H1 (cell line): ENCODE results near the gene SERGEF. TPM values are rescaled to one million over a fixed set of nuclear protein-coding genes. Genes with fewer than 3 reads are reported as not detected.

Experiments
- CTCF ChIA-PET: fragments of 300-600 bp; sonication (Branson Sonifier 250); formaldehyde crosslinking; loops from one replicate; lab custom pipeline; 2021; ENCODE audit not compliant: partially characterized antibody; lab: Charles Lee
- POLR2A ChIA-PET: fragments of 300-600 bp; sonication (Branson Sonifier 250); formaldehyde crosslinking; loops from one replicate; lab custom pipeline; 2021; ENCODE audit warnings: inconsistent platforms; ENCODE audit not compliant: partially characterized antibody; lab: Charles Lee
- DNase-seq, 2 experiments: peaks; one replicate each; pipeline versions ENCODE4 v3.0.0 to v3.0.0-alpha.2; 2010 to 2022; ENCODE audit warnings: low spot score in 2 of 2, low read depth in 1 of 2, mixed read lengths in 1 of 2
- FAIRE-seq: peaks from 2 replicates; lab custom pipeline; 2011; peaks lifted over from hg19 to GRCh38; lab: Jason Lieb, UNC
- H2AFZ ChIP-seq: 2 replicates; pipeline ENCODE4 v1.8.1; 2012; ENCODE audit warnings: low read length, inconsistent platforms
- H2AK5ac ChIP-seq: 2 replicates; pipeline ENCODE4 v1.6.1; 2013; ENCODE audit warnings: low read depth, low read length
- H2BK120ac ChIP-seq: replicated peaks from 2 replicates; pipeline ENCODE3; 2013; ENCODE audit warnings: low read depth, low read length, inconsistent platforms
- H2BK12ac ChIP-seq: 2 replicates; pipeline ENCODE4 v1.6.1; 2013; ENCODE audit warnings: low read depth, low read length
- H2BK15ac ChIP-seq: 2 replicates; pipeline ENCODE4 v1.6.1; 2013; ENCODE audit warnings: low read length
- H2BK20ac ChIP-seq: 2 replicates; pipeline ENCODE4 v1.6.1; 2013; ENCODE audit warnings: low read length
- H2BK5ac ChIP-seq: 2 replicates; pipeline ENCODE4 v1.6.1; 2013; ENCODE audit warnings: low read depth, low read length
- H3K14ac ChIP-seq: 2 replicates; pipeline ENCODE4 v1.6.1; 2013; ENCODE audit warnings: inconsistent platforms; ENCODE audit not compliant: insufficient read length
- H3K18ac ChIP-seq: 2 replicates; pipeline ENCODE4 v1.6.1; 2013; ENCODE audit warnings: low read length; ENCODE audit errors: extremely low read depth
- H3K23ac ChIP-seq: 2 replicates; pipeline ENCODE4 v1.6.1; 2013; ENCODE audit warnings: inconsistent platforms; ENCODE audit not compliant: insufficient read length
- H3K23me2 ChIP-seq: 2 replicates; pipeline ENCODE4 v1.6.1; 2013; ENCODE audit warnings: low read depth, low read length
- H3K27ac ChIP-seq: 2 replicates; pipeline ENCODE4 v1.6.1; 2011; ENCODE audit warnings: low read depth, low read length, inconsistent platforms
- H3K27me3 ChIP-seq, 4 experiments: replicated peaks in 1 of 4; 1 replicate in 1 of 4; 2 replicates in 3 of 4; pipeline versions ENCODE4 v1.6.1 to v1.8.1; 2011 to 2013; ENCODE audit warnings: low read length in 3 of 4, mild to moderate bottlenecking in 3 of 4, inconsistent platforms in 2 of 4, mixed read lengths in 2 of 4, moderate library complexity in 1 of 4; ENCODE audit not compliant: control insufficient read depth in 3 of 4, insufficient read depth in 3 of 4; ENCODE audit errors: extremely low read depth in 1 of 4
- H3K36me3 ChIP-seq, 4 experiments: 2 replicates each; pipeline versions ENCODE4 v1.6.1 to v1.8.1; 2011 to 2013; ENCODE audit warnings: mild to moderate bottlenecking in 4 of 4, low read length in 3 of 4, moderate library complexity in 2 of 4, control low read depth in 1 of 4, inconsistent platforms in 1 of 4; ENCODE audit not compliant: insufficient read depth in 4 of 4, control insufficient read depth in 2 of 4
- H3K4ac ChIP-seq: replicated peaks from 2 replicates; pipeline ENCODE3; 2013; ENCODE audit warnings: low read length, low read depth, mixed read lengths, inconsistent platforms; ENCODE audit not compliant: insufficient read length
- H3K4me1 ChIP-seq, 4 experiments: replicated peaks in 1 of 4; 1 replicate in 1 of 4; 2 replicates in 3 of 4; pipeline versions ENCODE4 v1.6.1 to v1.8.1; 2011 to 2013; ENCODE audit warnings: low read length in 3 of 4, inconsistent platforms in 2 of 4, mixed read lengths in 1 of 4; ENCODE audit not compliant: insufficient read depth in 4 of 4, control insufficient read depth in 3 of 4
- H3K4me2 ChIP-seq, 2 experiments: 2 replicates each; pipeline versions ENCODE4 v1.6.1 to v1.8.1; 2011 to 2013; ENCODE audit warnings: low read depth in 2 of 2, low read length in 2 of 2, control low read depth in 1 of 2, inconsistent platforms in 1 of 2, mild to moderate bottlenecking in 1 of 2; ENCODE audit not compliant: insufficient read depth in 1 of 2
- H3K4me3 ChIP-seq, 4 experiments: fragments of 200-600, 300-600 bp in 1 of 4; sonication (generic), shearing (Covaris generic), sonication (Bioruptor Twin) in 1 of 4; 2 replicates each; pipeline versions ENCODE4 v1.5.1 to v1.8.1; 2011 to 2016; ENCODE audit warnings: low read length in 4 of 4, low read depth in 3 of 4, control low read depth in 2 of 4, inconsistent platforms in 2 of 4, mild to moderate bottlenecking in 2 of 4, mixed read lengths in 1 of 4, moderate library complexity in 1 of 4; ENCODE audit not compliant: insufficient read depth in 2 of 4; ENCODE audit errors: extremely low read depth in 1 of 4
- H3K56ac ChIP-seq: replicated peaks from 2 replicates; pipeline ENCODE3; 2013; ENCODE audit warnings: low read depth, mild to moderate bottlenecking, mixed read lengths, low read length, inconsistent platforms; ENCODE audit not compliant: insufficient read length
- H3K79me1 ChIP-seq: 2 replicates; pipeline ENCODE4 v1.6.1; 2013; ENCODE audit warnings: low read depth, low read length, control low read depth
- H3K79me2 ChIP-seq, 2 experiments: 2 replicates each; pipeline versions ENCODE4 v1.6.1 to v1.8.1; 2012 to 2013; ENCODE audit warnings: low read length in 2 of 2, mild to moderate bottlenecking in 2 of 2, inconsistent platforms in 1 of 2; ENCODE audit not compliant: insufficient read depth in 2 of 2, control insufficient read depth in 1 of 2
- H3K9ac ChIP-seq, 4 experiments: replicated peaks in 1 of 4; 1 replicate in 1 of 4; 2 replicates in 3 of 4; pipeline versions ENCODE4 v1.6.1 to v1.8.1; 2011 to 2013; ENCODE audit warnings: low read depth in 3 of 4, low read length in 3 of 4, control low read depth in 2 of 4, mild to moderate bottlenecking in 2 of 4, moderate library complexity in 2 of 4, inconsistent platforms in 1 of 4; ENCODE audit errors: extremely low read depth in 1 of 4
- H3K9me3 ChIP-seq, 2 experiments: 2 replicates each; pipeline versions ENCODE4 v1.6.1 to v1.8.1; 2012 to 2013; ENCODE audit warnings: mild to moderate bottlenecking in 2 of 2, moderate library complexity in 2 of 2, control low read depth in 1 of 2, inconsistent platforms in 1 of 2, low read depth in 1 of 2, low read length in 1 of 2, mixed read lengths in 1 of 2; ENCODE audit not compliant: insufficient read depth in 2 of 2
- H4K20me1 ChIP-seq, 2 experiments: replicated peaks in 1 of 2; 2 replicates each; pipeline versions ENCODE3 to v1.8.1; 2011 to 2013; ENCODE audit warnings: inconsistent platforms in 2 of 2, low read length in 2 of 2, mild to moderate bottlenecking in 1 of 2; ENCODE audit not compliant: insufficient read depth in 2 of 2, control insufficient read depth in 1 of 2
- H4K5ac ChIP-seq: 2 replicates; pipeline ENCODE4 v1.6.1; 2013; ENCODE audit warnings: low read length, low read depth, mixed read lengths, inconsistent platforms; ENCODE audit not compliant: insufficient read length
- H4K8ac ChIP-seq: 2 replicates; pipeline ENCODE4 v1.8.0; 2013; ENCODE audit warnings: mild to moderate bottlenecking, moderate library complexity, low read length, inconsistent platforms; ENCODE audit not compliant: insufficient read depth; ENCODE audit errors: extremely low read depth
- H4K91ac ChIP-seq: replicated peaks from 2 replicates; pipeline ENCODE3; 2013; ENCODE audit warnings: low read length, mixed read lengths, inconsistent platforms; ENCODE audit not compliant: insufficient read length
- EZH2 ChIP-seq: fragments of 200-600 bp; sonication (generic); IDR thresholded peaks from 2 replicates; pipeline ENCODE4 v1.7.1; 2012; ENCODE audit warnings: low read depth, mild to moderate bottlenecking, moderate library complexity, low read length, inconsistent platforms; ENCODE audit not compliant: severe bottlenecking
- JUND ChIP-seq: IDR thresholded peaks from 2 replicates; pipeline ENCODE4 v1.6.1; 2011; ENCODE audit warnings: mild to moderate bottlenecking, improper control_type of control experiment, low read length
- NRF1 ChIP-seq: IDR thresholded peaks from 2 replicates; pipeline ENCODE4 v1.6.1; 2011; ENCODE audit warnings: mild to moderate bottlenecking, low read depth, low read length, improper control_type of control experiment
- PHF8 ChIP-seq: fragments of 200-600 bp; sonication (generic); conservative IDR thresholded peaks from 2 replicates; pipeline ENCODE4 v1.7.1; 2012; ENCODE audit warnings: low read depth, mild to moderate bottlenecking, inconsistent platforms, low read length, moderate library complexity
- POLR2AphosphoS5 ChIP-seq: IDR thresholded peaks from 2 replicates; pipeline ENCODE4 v1.6.1; 2011; ENCODE audit warnings: low read depth, low read length
- SP4 ChIP-seq: IDR thresholded peaks from 2 replicates; pipeline ENCODE4 v1.6.1; 2012; ENCODE audit warnings: low read length, inconsistent platforms
- TAF7 ChIP-seq: optimal IDR thresholded peaks from 2 replicates; pipeline ENCODE3; 2011; ENCODE audit warnings: low read depth, mild to moderate bottlenecking, inconsistent platforms, low read length, moderate library complexity, borderline replicate concordance
- TCF12 ChIP-seq: IDR thresholded peaks from 2 replicates; pipeline ENCODE4 v1.6.1; 2011; ENCODE audit warnings: low read depth, mild to moderate bottlenecking, low read length
- WGBS, 2 experiments: shearing (Covaris generic) in 1 of 2; methylation state at CpG; one replicate each; pipeline versions ENCODE4 v1.1.6 to v1.1.7; 2013 to 2015; ENCODE audit warnings: low lambda C conversion rate in 2 of 2, mixed read lengths in 2 of 2, inconsistent platforms in 1 of 2, low coverage in 1 of 2, missing lambda C conversion rate in 1 of 2; ENCODE audit not compliant: insufficient replicate concordance in 2 of 2, insufficient coverage in 1 of 2, insufficient read length in 1 of 2; ENCODE audit errors: extremely low coverage in 1 of 2, missing lambda C conversion rate in 1 of 2; 5-methylcytosine and 5-hydroxymethylcytosine counted together
- polyA plus RNA-seq, 7 experiments: library from polyadenylated mRNA; depleted of rRNA in 3 of 7; stranded (reverse) in 5 of 7; unstranded in 2 of 7; fragments of >200 nt in 5 of 7; fragments of 200-250 nt in 2 of 7; gene quantifications; 1 replicate in 5 of 7; 2 replicates in 1 of 7; 4 replicates in 1 of 7; pipeline versions ENCODE4 v1.2.1 to v1.2.3, GENCODE V29; 2011 to 2013; ENCODE audit warnings: missing spikeins in 2 of 7, mixed read lengths in 2 of 7
- total RNA-seq: library from RNA; stranded (reverse); fragmentation: NEBNext Ultra II Directional; extraction: Animal tissue kit (Norgen Biotek cat#: 25700); gene quantifications from 2 replicates; pipeline ENCODE4 v1.2.1, GENCODE V29; 2021

Gene SERGEF
- total and polyA plus RNA-seq, 2 of the 8 experiments (the other 6 are each of a cell fraction or from before 2014, with no cell fraction given): 16.6 to 28.8 TPM

DNA sequence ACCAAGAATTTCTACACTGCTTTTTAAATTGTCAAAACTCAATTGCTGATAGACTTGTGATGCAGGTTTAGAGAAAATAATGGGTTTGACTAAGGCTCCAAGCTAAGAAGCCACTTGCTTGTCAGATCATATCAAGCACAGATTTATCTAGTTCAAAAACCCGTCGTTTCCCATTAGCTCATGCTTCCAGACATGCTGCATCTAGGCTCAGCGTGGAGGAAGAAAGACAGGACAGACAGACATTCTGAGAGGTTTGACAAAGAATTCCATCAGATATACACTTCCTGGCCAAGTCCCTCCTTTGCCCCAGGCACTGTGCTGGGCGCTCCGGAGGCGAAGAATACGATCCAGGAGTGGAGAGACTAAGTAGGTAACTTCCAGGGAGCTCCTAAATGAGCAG, 201.5 kb downstream of the SERGEF start:
- POLR2A ChIA-PET: no interaction called here
- H3K4me3 ChIP-seq: no peak overlapping the region
- no peak overlapping the region for H3K27ac ChIP-seq
- no peak overlapping the region for H4K5ac ChIP-seq
- no peak overlapping the region for H3K18ac ChIP-seq
- no peak overlapping the region for H3K14ac ChIP-seq
- no peaks in the 10 kb centered on the region for H3K9me3 ChIP-seq
- H3K27me3 ChIP-seq: no peaks in the 10 kb centered on the region; a peak in 1 of 7 replicates
- no peak overlapping the region for H2BK20ac ChIP-seq
- no peak overlapping the region for H3K56ac ChIP-seq
- H3K79me2 ChIP-seq: no peaks in the 10 kb centered on the region
- no peak overlapping the region for H4K8ac ChIP-seq
- no peaks in the 10 kb centered on the region for H3K23me2 ChIP-seq
- H3K23ac ChIP-seq: no peak overlapping the region
- no peaks in the 10 kb centered on the region for H3K36me3 ChIP-seq
- no peak for FAIRE-seq
- no peak overlapping the region for H2AK5ac ChIP-seq
- H2AFZ ChIP-seq: no peak overlapping the region
- WGBS, 2 experiments: 85% methylated on average over 7 of the region's 7 CpGs; no CpG with 5 or more reads in 1 of the 2 experiments
- no peak overlapping the region for H2BK120ac ChIP-seq
- no peak overlapping the region for H3K4ac ChIP-seq
- no peaks in the 10 kb centered on the region for H3K4me1 ChIP-seq
- H3K79me1 ChIP-seq: no peaks in the 10 kb centered on the region
- no peak overlapping the region for H2BK5ac ChIP-seq
- H3K4me2 ChIP-seq: no peak overlapping the region
- H2BK15ac ChIP-seq: no peak overlapping the region
- no peaks in the 10 kb centered on the region for H4K20me1 ChIP-seq
- TF ChIP-seq EZH2 (no peak), TCF12 (no peak), NRF1 (no peak), PHF8 (no peak), TAF7 (no peak), POLR2AphosphoS5 (no peak), JUND (no peak), SP4 (no peak)
- TF ChIP-seq, all 59 proteins: peak for 0
- DNase-seq: no peak
- H4K91ac ChIP-seq: no peak overlapping the region
- CTCF ChIA-PET: interaction anchor here (0.9 to 10.9 kb wide), 10 partner anchors 8 to 161 kb away, joined by 3 to 79 read pairs (median 6); no protein-coding TSS in a partner anchor
- H2BK12ac ChIP-seq: no peak overlapping the region
- no peak overlapping the region for H3K9ac ChIP-seq
